Kasumi-1 (cell line): ENCODE results near the gene ACTL6B.
"Not testable (repeated sequence)": the region's sequence is repeated elsewhere in the genome, so short reads cannot be mapped to it uniquely, and the experiment has no call there.

ENCODE experiments used
- DNase-seq, 2 experiments: peaks; one replicate each; lab custom pipeline; 2025; lab: John Stamatoyannopoulos, UW

Gene ACTL6B

DNA sequence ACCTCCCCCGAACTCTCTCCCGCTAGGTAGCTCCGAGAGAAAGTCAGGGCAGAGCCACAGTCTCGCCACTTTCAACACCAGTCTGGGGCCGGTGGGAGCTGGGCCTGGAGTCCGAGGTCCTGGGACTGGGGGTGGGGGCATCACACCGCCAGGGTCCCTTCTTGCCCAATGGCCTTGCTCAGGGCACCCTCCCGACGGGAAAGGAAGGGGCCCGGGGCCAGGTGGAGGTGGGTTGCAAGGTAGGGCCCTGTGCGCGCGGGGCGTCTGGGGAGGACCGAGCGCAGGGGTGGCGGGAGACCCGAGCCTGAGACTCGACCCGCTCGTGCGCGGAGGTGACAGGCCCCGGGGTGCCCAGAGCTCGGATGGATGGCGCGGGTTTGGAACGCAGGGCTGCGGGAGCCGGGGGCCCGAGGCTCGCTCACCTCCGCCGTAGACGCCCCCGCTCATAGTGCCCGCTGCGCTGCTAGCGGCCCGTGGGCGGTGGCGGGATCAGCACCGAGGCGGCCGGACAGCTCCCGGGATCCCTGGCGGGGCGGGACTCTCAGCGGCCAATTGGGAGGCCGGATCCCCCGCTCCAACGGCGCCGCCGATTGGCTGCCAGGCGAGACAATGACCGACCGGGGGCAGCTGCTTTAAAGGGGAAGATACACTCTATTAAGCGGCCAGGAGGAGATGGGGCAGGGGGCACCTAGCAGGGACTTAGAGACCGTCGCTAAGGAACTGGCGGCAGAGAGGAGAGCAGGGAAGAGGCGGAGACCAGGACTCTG is at the start of gene ACTL6B:
TSS of gene ACTL6B (minus strand) at position 541 of the 767 bp plus-strand sequence. CDS start at position 447, 94 bp downstream.
- no peak for DNase-seq

DNA sequence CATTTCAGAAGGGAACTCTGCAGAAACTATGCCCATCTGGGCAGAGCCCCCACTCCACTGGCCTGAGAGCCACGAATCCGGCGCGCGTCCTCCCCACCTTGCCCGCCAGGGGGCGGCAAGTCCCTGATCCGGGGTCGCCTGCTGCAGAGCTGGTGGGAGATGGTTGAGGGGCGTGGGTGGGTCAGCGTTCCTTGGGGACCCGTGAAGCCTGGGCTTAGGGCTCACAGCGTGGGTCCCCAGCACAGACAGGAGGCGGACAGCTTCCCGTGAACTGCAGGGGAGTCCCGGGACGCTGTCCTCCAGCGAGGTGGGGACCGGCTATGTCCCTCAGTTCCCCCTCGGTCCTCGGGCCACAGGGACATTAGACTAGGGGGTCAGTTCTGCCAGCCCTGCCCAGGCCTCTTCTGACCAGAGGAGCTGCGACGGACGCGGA is 49.1 kb upstream of the ACTL6B start:
- DNase-seq = peak; percentile 57 to 68

- not testable (repeated sequence) for DNase-seq
These were observed 44.8 kb upstream of the ACTL6B start for GRCh38 chr7:100701089-100701488.

DNA sequence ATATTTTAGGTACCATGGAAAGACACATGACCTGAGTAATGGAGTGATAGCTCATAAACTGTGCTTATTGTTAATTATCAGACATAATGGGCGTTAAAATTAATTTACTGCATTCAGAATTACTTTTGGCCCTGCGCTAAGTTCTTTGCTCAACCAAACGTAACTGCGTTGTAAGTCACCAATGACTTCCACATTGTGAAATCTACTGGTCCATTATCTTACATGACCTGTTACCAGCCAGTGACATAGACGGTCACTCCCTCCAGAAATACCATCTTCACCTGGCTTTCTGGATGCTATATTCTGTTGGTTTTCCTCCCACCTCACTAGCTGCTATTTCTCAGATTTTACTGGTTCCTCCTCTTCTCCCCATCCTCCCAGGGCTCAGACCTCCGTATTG is 42.8 kb upstream of the ACTL6B start:
- no peak for DNase-seq

- DNase-seq = no peak
These were observed 39.9 kb upstream of the ACTL6B start for GRCh38 chr7:100696123-100696521.

- DNase-seq = peak; percentile 34 to 36
These were observed 38.0 kb upstream of the ACTL6B start, which contains the start of gene GIGYF1 for GRCh38 chr7:100694098-100694745. Gene GIGYF1, minus strand, starts transcription at chr7:100694250. Its CDS starts 6,012 bp downstream, at chr7:100688238.

- no peak for DNase-seq
These were observed 37.3 kb upstream of the ACTL6B start for GRCh38 chr7:100693312-100694097.

DNA sequence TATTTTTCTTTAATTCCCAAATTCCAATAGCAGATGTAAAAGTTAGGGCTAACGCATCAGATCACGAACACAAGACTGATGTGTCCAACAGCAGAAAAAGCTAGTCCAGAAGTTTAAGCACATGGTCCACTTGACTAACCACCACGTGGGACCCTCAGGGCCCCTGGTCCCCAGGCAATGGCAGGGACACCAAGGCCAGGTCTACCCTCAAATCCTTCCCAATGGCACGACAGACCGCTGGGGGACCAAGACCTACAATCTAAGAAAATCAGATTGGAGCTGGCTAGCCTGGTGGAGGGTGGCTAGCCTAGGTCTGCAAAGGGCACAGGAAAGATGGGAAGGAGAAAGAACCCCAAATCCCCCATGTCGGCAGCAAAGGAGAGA is 36.3 kb upstream of the ACTL6B start:
- no peak for DNase-seq

GRCh38 chr7:100691676-100692577 is 35.7 kb upstream of the ACTL6B start:
- DNase-seq = peak; percentile 72 to 82

GRCh38 chr7:100689230-100690135 is 33.2 kb upstream of the ACTL6B start:
- DNase-seq = no peak

GRCh38 chr7:100688326-100688860 is 32.1 kb upstream of the ACTL6B start:
- DNase-seq = no peak

GRCh38 chr7:100687751-100688300 is 31.6 kb upstream of the ACTL6B start:
- DNase-seq = no peak

DNA sequence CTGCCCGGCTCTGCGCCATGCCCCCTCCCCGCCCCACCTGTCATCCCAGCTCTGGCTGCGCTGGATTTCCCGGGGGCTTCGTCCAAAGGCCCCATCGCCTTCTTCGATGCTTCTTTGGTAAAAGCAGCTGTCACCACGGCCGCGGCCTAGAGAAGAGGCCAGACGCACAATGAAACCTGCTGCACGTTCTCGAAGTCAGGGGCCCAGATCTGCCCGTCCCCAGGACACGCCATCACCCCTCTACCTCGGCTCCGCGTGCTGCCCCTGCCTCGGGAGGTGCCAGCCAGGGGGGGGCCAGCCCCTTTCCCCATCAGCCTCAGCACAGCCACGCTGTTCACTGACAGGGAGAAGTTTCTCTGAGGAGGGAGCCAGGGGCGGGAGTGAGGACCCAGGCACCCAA is 31.0 kb upstream of the ACTL6B start:
- no peak for DNase-seq

GRCh38 chr7:100686822-100687211 is 30.6 kb upstream of the ACTL6B start:
- no peak for DNase-seq

GRCh38 chr7:100686201-100686821 is 30.1 kb upstream of the ACTL6B start:
- no peak for DNase-seq

DNA sequence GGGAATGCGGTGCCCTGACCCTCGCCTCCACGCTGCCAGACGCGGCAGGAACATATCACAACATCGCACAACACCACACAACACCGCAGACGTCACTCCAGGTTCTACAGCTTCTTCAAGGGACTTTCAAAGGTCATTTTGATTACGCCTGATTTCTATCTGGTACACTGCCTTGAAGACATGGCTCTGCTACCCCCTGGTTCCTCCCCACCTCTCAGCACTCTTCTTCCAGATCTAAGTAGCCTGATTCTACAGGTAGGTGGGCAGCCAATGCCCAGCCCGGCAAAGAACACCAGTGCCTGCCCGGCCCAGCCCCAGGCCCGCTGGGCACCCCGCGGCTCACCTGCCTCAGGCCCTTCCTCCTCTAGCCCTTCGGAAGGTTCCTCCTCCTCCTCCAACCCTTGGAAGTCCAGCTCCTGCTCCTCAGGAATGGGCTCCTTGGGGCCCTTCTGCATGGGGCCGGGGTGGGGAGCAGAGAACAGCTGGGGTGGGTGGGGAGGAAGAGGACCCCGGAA is 29.4 kb upstream of the ACTL6B start:
- DNase-seq = no peak

DNA sequence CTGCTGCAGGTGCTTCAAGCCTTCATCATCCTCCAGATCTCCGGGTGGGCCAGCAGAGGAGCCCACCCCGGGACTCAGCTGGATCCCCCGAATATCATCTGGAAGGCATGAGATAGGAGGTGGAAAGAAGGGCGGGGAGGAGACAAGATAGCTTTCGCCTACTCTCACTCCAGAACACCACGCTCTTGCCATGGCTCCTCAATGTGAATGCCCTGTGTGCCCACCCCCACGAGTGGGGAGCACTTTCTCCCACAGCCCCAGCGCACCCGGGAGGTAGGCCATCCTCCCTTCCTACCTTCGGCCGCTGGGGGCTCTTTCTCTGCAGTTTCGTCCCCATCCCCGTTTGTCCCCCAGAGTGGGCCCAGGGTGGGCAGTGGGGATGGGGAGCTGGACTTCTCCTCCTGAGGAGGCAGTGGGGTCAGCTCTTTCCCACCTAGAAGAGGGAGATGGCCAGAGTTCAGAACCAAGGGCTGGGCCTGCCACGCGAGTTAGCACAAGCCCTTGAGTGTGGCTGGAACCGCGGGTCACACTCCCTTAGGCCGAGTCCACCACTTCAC is 28.9 kb upstream of the ACTL6B start:
- no peak for DNase-seq

GRCh38 chr7:100684534-100685042 is 28.3 kb upstream of the ACTL6B start:
- no peak for DNase-seq
